Measurements from ENCODE around the gene KCNJ6.
A peak's percentile ranks its signal among the peaks of the same experiment; 100 is the strongest.
"Not testable (repeated sequence)": the region's sequence is repeated elsewhere in the genome, so short reads cannot be mapped to it uniquely, and the experiment has no call there.

The KCNJ6 gene

DNA sequence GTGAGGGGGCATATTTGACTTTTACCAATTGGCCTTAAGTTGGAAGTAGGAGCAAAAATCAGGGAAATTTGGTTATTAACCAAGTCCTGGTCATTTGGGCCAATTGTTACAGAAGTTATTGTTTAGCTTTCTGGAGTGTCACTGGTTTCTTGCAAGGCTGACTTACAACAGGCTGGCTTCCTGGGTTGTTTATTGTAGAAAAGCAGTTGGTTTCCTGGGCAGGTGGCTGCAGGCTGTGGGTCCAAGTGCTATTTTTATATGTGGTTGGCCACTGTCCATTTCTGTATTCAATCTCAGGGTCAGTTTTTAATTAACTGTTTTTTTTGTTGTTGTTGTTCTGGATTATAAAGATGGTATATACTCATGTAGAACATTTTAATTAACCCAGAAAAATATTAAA, 174.1 kb downstream of the KCNJ6 start:
- no peak for DNase-seq (ENCODE audit: low read depth in 3 of 3, low spot score in 1 of 3)

DNA sequence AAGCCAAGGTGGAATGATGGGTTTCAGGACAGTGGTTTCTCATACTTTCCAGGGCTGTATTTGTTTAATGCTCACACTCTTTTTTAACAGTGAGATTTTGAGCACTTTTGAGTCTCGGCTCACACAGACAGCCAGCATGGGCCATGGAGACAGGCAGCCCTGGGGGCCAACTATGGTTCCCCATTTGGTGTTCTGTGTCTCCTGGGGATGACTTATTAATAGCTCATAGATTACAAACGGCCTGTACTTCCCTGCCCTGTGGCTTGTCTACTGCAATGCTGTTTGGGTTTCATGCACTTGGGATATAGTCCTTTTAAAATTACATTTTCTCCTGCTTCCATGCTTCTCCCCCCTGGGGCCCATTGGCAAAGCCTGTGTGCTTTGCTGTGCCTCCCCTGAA, 178.3 kb downstream of the KCNJ6 start:
- no peak for DNase-seq (ENCODE audit: low read depth in 3 of 3, low spot score in 1 of 3)

DNA sequence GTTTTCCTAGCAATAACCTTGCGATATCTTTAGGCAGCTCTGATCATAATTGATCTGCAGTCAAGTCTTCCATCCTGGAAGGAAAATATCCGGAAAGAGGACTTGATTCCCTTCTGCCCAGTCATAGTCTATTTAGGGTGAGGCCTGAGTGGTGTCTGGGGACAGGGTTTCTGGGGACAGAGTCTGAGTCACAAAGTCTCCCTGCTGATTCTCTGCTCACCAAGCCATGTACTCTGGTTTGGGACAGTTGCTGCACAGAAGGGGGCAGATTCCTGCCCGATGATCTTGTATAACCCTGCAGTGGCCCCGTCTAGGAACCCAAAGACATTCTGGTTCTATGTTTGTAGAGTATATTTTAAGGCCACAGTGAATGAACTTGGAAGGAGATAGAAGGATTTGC, 178.8 kb downstream of the KCNJ6 start:
- DNase-seq (ENCODE audit: low read depth in 3 of 3, low spot score in 1 of 3): no peak

DNA sequence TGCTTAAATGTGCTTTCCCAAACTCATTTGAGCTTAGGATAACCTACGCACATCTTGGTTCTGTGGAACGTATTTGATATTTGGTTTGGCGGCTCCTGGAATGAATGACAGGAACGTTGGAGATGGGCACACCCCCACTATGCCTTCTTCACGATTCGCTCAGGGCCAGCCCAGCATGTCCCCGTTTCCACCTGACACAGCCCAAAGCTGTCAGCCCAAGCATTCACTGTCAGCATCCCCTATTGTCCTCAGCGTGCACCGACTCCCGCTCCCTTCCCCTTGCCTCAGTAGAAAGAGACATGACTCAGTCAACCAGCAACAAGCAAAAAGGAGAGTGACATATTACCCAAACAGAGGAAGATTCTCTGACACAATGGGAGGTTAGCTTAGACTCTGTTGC, 181.4 kb downstream of the KCNJ6 start:
- no peak for DNase-seq (ENCODE audit: low read depth in 3 of 3, low spot score in 1 of 3)

DNA sequence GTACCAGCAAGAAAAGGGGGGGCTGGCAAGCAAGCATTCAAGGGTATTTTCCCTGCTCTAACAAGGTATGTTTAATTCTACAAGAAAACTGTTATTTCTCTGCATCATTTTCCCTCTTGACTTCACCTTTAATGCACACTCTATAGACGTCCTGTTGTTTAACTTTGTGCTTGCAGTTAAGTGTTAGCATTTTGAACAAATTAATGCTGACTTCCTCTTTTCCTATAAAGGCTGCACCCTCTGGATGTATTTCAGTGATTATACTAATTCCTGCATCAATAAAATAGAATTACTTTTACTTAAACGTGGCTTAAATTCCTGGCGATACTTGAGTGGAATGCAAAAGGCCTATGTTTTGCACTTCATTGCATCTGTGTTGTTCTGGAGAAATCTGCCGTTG, 183.3 kb downstream of the KCNJ6 start:
- DNase-seq (ENCODE audit: low read depth in 3 of 3, low spot score in 1 of 3): no peak

DNA sequence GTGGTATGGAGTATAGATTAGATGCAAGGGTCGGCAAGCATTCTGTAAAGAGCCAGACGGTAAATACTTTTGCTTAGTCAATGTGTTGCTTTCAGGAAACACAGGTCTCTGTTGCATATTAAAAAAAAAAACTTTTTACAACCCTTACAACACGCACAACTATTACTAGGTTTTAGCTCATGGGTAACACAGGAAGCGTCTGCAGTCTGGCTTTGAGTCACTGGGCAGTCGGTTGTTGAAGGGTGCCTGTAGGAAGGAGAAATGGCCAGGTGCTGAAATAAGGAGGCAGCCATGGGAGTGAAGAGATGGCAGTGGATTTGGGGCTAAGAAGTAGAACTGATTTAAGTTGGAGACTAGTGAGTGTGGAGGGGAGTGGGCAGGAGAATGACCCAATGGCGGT, 192.1 kb downstream of the KCNJ6 start:
- DNase-seq (ENCODE audit: low read depth in 3 of 3, low spot score in 1 of 3): no peak

DNA sequence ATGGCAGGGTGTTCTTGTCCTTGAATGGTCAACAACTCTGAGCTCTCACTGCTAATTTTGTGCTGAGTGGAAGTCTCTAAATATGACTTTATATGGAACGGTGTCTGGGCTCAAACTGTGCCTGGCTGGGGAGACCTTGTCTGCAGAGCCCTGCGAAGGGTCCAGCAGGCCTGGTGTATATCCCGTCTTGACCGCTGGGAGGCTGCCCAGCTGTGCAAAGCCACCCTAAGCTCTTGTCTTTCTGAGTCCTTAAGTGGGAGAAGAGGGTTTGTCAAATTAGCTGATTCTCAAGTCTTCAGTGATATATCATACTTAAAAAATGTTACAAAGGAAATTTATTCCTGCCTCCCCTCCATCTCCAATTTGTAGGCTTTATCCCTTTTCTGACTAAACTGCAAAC, 198.7 kb downstream of the KCNJ6 start:
- no peak for DNase-seq (ENCODE audit: low read depth in 3 of 3, low spot score in 1 of 3)

DNA sequence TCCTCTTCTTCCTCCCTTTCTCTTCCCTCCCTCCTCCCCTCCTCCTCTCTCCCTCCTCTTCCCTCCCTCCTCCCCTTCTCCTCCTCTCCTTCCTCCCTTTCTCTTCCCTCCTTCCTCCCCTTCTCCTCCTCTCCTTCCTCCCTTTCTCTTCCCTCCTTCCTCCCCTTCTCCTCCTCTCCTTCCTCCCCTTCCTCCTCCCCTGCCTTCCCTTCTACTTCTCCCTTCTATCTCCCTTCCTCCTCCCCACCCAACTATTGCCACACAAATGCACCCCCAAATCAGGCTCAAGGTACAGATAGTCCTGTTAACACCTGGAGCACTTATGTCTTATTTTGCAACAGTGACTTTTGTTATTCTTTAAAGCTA, 203.7 kb downstream of the KCNJ6 start:
- DNase-seq (ENCODE audit: low read depth in 3 of 3, low spot score in 1 of 3): not testable (repeated sequence)

DNA sequence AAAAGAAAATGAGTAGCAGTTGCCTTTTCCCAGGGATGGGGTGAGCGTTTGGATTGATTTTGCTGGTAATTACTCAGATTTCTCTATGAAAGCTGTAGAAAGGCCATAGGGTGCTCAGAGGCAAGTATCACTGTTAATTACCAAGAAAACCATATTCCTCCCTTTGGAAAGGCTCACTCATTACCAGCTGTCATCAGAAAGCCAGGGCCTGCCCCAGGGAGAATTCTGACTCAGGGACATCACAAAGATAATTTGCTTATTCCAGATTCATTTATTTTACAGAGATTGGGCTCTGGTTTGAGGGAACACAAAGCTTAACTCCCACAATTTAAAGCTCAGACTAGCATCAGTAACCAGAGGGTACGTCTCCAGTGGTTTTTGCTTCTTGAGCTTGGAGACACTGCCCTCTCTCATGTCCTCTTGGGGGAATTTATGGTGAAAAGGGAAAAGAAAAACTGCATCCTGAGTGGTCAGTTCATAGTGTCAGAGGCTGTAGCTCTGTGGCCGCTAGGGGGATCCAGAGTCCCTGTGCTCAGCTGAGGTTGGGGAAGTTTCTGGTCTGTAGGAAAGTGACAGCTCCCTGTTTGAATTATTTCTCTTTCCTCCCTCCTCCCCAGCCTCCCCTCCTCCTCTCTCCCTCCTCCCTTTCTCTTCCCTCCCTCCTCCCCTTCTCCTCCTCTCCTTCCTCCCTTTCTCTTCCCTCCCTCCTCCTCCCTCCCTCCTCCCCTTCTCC, 204.3 kb downstream of the KCNJ6 start:
- DNase-seq (ENCODE audit: low read depth in 3 of 3, low spot score in 1 of 3): peak in 1 of 3 donors; percentile 8

DNA sequence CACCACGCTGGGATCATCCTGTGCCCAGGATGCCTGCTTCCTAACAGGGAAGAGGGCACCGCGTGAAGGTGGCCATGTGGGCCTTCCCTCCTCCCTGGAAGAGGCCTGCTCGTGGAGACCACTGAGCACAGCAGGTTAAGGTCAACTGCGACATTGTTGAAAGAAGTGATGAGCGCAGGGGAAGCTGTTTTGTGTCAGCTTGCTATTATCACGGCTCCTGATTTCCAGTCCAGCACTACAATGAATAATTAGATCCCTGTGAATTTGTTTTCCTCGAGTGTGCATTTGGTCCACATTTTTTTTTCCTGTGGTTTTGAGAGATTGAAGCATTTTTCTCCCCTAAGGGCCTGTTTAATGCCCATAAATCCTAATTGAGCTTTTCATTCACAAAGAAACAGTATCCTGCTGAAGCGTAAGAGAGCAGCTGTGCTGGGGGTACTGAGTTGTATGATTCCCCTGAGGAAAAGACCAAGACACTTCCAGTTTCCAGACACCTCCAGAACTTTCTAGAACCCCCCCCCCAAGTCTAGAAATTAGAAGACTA, 204.9 kb downstream of the KCNJ6 start:
- no peak for DNase-seq (ENCODE audit: low read depth in 3 of 3, low spot score in 1 of 3)

DNA sequence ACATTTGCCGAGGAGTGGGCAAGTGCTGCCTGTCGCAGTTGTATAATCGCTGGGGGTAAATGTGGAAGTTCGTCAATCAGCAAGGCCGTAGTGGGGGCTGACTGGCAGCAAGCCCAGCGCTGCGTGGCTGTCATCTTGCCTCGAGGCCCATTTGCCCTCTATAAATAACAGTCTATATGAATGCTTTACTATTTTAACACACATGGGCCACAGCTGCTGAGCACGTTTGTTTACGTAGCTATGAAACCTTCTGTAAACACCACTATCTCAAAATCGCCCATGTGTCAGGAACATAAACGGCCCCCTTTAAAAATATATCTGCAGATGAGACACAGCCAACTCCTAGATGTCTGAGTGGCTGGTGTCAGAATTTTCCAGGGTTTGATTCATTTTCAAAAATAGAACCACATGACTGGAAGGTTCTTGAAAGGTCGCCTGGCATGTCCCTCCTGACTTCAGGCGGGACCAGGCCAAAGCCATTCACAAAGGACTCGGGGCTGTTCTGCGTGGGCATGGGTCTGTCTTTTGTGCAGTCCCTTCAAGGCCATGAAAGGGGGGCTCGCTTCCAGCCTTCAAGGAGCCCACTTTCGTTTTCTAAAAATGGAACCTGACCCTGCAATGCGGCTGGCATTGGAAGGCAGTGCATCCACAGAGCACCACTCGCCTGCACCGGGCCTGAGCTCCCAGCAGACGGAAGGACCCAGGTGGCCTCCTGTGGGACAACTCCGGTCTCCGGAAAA, 205.5 kb downstream of the KCNJ6 start:
- no peak for DNase-seq (ENCODE audit: low read depth in 3 of 3, low spot score in 1 of 3)

DNA sequence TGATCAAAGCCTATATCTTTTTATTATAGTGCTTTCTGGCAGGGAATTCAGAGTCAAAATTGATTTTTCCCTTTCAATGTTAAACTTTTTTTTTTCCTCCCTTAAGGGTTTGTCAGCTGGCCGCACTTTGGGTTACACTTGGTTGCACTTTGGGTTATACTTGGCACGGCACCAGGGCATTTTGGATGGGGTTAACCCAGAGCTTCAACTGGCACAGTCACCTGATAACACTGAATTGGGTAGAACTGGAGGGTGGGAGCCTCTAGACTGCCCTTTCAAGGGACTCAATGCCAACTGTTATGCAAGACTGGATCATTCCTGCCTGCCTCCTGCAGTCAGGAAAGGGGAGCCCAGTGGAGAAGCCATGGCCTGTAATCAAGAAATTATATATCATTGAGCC, 211.5 kb downstream of the KCNJ6 start:
- no peak for DNase-seq (ENCODE audit: low read depth in 3 of 3, low spot score in 1 of 3)

DNA sequence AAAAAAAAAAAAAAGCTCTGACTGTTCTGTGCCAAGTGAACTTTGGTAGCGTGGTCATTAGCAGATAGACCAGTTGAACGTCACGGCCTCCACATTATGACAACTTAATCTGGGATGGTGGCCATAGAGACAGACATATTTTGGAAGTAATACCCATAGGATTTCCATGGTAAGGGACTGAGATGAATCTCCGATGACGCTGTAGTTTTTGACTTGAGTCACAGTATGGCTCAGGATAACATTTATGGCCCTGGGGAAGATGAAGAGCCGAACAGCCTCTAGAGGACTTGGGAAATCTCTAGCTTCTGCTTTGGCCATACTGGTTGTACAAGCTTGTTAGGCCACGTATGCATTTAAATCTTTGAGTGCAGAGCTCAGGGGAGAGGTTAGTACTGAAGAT, 214.0 kb downstream of the KCNJ6 start:
- DNase-seq (ENCODE audit: low read depth in 3 of 3, low spot score in 1 of 3): no peak

DNA sequence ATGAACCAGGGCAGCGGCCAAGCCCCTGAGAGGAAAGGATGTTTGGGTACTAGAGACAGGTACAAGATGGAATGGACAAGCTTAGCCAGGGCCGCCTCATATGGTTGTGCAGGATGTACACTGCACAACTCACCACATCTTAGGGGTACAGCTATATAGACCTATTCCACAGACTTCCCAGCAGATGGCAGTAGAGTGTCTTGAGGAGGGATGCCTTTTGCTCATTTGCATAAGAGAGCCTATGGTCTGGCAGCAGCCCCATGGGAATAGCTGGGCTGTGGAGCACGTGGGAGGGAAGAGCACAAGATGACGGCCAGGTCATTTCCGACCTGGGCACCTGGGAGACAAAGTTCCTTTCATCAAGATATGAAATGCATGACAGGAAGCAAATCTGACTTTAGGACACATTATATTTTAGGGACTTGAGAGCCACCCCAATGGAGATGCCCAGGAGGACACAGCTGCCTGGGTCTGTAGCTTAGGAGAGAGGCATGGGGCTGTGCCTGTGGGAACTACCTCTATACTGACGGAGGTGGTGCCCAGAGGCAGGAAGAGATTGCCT, 215.5 kb downstream of the KCNJ6 start:
- DNase-seq (ENCODE audit: low read depth in 3 of 3, low spot score in 1 of 3): no peak

DNA sequence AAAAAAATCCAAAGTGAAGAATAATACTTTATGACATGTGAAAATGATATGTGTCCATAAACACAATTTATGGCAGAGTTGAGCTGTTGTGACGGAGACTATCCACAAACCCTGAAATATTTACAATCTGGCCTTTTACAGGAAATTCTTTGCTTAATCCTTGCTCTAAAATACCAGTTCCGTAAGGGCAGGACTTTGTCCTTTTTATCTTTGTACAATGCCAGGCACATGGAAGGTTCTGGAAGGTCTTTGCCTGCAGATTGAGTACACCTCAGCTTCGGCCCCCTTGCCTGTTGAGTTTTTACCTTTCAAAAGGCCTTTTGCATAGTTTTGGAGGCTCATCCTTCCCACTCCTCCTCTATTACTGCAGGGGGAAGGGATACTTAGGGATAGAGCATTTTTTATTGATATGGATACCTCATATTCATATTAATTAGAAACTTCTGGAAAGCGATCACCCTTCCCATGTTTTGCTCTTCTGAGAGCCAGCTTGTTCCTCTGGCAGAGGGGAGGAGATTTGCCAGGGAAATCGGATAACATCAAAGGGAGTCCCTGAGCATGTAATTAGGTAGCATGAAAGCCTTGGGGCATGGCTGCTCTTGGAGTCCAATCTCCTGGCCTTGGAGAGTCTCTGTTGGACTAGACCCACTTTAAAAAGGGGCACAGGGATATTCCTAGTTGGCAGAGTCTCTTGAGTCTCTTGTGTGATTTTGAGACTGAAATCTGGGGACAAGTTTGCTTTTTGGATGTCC, 217.1 kb downstream of the KCNJ6 start:
- no peak for DNase-seq (ENCODE audit: low read depth in 3 of 3, low spot score in 1 of 3)

DNA sequence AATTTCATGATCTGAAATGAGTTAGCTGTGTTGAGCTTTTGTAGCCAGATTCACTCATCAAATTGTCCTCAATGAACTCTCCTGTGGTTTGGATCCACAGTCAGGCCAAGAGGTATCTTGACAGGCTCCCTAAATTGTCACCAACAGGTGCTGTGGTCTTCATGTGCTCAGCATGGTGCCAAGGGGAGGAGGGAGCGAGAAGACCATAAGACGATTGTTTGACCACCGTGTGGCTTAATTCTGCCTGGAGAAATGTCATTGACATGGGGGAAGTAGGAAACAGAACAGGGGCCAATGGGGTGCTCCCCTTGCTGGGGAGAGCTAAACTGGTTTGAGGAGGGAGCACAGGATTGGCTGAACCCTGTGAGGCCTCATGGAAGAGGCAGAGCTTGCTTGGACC, 219.3 kb downstream of the KCNJ6 start:
- no peak for DNase-seq (ENCODE audit: low read depth in 3 of 3, low spot score in 1 of 3)

DNA sequence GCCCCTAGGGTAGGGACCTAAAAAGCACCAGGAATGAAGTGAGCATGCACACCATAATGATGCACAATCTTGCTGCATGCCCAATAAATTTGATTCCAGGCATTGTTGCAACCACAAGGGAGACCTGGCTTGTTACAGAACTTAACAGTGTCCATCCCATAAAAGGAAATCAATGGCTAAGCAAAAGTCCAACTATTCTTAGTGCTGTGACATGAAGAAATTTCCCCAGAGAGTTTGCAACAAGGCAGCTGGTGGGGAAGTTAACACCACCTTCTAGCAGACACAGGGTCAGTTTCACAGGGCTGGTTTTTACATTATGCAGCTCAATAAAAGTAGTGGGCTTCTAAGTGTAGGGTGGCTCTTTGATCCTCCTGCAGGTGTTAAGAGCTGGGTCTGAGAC, 221.1 kb downstream of the KCNJ6 start:
- DNase-seq (ENCODE audit: low read depth in 3 of 3, low spot score in 1 of 3): no peak

DNA sequence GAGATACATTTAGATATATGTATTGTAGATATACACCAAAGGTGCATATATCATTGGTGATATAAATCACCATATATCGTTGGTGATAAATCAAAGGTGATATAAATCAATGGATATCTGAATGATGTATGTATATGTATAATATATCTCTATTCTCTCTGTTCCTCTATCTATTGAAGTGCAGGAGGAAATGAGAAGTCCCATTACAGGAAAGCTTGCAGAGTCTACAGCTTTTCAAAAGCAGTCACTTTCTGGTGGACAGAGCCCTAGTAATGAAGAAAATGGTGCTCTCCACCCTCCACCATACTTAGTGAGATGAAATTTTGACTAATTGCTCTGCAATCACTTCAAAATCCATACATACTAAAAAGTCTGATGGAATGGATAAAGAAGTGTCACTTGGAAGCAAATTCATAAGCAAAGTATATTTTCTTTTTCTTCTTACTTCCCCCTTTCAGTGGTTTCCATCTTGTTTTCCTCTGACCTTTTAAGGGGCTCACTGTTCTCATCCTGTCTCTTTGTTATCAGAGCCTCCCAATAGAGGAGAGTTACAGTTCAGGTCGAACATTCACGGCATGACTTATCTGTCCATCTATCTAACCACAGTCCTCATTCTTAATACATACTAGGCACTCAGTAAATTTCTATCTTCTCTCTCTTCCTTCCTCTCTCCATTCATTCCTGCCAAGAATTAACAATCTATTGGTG, 227.2 kb downstream of the KCNJ6 start:
- no peak for DNase-seq (ENCODE audit: low read depth in 3 of 3, low spot score in 1 of 3)

DNA sequence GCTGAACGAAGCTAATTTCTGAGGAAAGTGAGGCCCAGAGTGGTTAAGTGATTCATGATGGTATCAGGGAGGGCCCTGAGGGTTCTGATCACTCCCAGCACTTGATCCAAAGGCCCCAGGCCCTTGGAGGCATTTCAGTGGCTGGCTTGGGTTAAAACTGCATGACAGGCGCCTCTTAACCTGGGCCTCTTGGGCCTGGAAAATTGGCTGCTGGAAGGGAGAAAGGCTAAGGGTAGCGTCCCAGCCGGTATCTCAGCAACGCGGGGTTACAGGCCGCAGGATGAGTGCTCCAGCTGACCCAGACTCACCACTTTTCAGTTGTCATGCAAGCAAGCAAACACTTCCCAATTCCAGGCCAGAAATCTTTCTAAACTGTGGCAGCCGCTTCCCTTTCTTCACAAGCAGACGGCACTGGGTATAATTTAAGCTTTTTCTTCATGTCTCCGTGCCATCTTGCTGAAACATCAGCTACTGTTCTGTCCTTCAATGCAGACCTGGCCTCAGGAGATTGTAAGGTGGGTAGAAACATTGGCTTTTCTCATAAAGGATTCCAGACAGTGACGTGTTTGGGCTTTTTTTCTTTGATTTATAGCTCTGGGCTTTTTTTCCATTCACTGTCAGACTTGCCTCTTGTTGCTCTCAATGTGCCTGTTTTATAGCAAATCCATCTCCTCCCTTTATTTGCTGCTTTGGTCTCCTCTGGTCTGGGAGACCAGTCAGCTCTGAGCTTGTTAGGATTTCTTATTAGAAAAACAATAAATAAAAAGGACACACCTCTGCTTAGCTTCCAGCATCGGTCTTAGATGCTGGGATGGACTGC, 229.1 kb downstream of the KCNJ6 start:
- DNase-seq (ENCODE audit: low read depth in 3 of 3, low spot score in 1 of 3): no peak

DNA sequence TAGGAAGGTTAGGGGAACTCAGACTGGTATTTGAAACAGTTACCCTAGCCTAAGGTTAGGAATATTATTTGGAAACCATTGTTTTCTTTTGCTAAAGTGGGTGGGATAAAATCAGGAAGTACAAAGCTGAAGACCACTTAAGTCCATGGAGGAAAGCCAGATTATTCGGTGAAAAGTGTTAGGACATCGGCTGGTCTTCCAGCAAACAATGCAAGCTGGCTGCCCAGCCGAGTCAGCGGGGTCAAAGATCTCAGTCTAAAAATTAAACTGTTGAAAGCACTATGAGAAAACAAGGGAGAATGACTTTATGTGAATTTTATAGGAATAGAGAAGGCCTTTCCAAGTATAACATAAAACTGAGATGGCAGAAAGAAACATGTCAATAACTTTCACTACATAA, 231.7 kb downstream of the KCNJ6 start:
- no peak for DNase-seq (ENCODE audit: low read depth in 3 of 3, low spot score in 1 of 3)

Measured in stimulated activated CD4-positive, alpha-beta T cell treated with anti-CD3 and anti-CD28 coated beads, TNF-alpha, amount 100 ng/mL, for 1 hour (primary cell).